Purkinje cell (primary cell): Measurements from ENCODE around the gene KRTAP19-5. TPM values are rescaled to one million over a fixed set of nuclear protein-coding genes. Genes with fewer than 3 reads are reported as not detected.

Experiments
- polyA plus RNA-seq: library from polyadenylated mRNA; unstranded; fragments of >200 nt; fragmentation: Nextera tagmentation; gene quantifications from 2 replicates; pipeline ENCODE4 v1.2.1, GENCODE V29; 2014

KRTAP19-5 gene
- polyA plus RNA-seq = not detected in 2 replicates

GRCh38 chr21:30502041-30502440, at the start of gene KRTAP19-5:
KRTAP19-5 (minus strand) TSS chr21:30502141; CDS start chr21:30502090, 51 bp downstream.

GRCh38 chr21:30541764-30542163, 39.8 kb upstream of the KRTAP19-5 start, which contains the start of gene KRTAP19-6:
KRTAP19-6 (minus strand) TSS chr21:30541864; CDS start chr21:30541833, 31 bp downstream.

GRCh38 chr21:30497065-30497464, 4.9 kb downstream of the KRTAP19-5 start, which contains the start of gene KRTAP19-4:
KRTAP19-4 (minus strand) TSS chr21:30497165; CDS start chr21:30497110, 55 bp downstream.

GRCh38 chr21:30491963-30492428, 9.9 kb downstream of the KRTAP19-5 start, which contains the start of gene KRTAP19-3:
KRTAP19-3 (minus strand) TSS chr21:30492013; CDS start chr21:30491957, 56 bp downstream.

GRCh38 chr21:30487336-30487735, 14.6 kb downstream of the KRTAP19-5 start, which contains the start of gene KRTAP19-2:
KRTAP19-2 (minus strand) TSS chr21:30487436; CDS start chr21:30487348, 88 bp downstream.

GRCh38 chr21:30480145-30480544, 21.8 kb downstream of the KRTAP19-5 start, which contains the start of gene KRTAP19-1:
KRTAP19-1 (minus strand) TSS chr21:30480367; CDS start chr21:30480317, 50 bp downstream.

Other genes starting within 250 kb of the KRTAP19-5 start
- not detected in 2 replicates for gene KRTAP24-1, start 219.2 kb downstream of the KRTAP19-5 start, polyA plus RNA-seq
- gene KRTAP25-1, start 212.6 kb downstream of the KRTAP19-5 start, polyA plus RNA-seq = not detected in 2 replicates
- not detected in 2 replicates for gene KRTAP26-1, start 181.8 kb downstream of the KRTAP19-5 start, polyA plus RNA-seq
- gene KRTAP27-1, start 164.4 kb downstream of the KRTAP19-5 start, polyA plus RNA-seq = not detected in 2 replicates
- gene KRTAP23-1, start 153.5 kb downstream of the KRTAP19-5 start, polyA plus RNA-seq = not detected in 2 replicates
- not detected in 2 replicates for gene KRTAP13-2, start 129.9 kb downstream of the KRTAP19-5 start, polyA plus RNA-seq
- gene KRTAP13-1, start 106.1 kb downstream of the KRTAP19-5 start, polyA plus RNA-seq = not detected in 2 replicates
- gene KRTAP13-3, start 76.2 kb downstream of the KRTAP19-5 start, polyA plus RNA-seq = not detected in 2 replicates
- not detected in 2 replicates for gene KRTAP13-4, start 71.9 kb downstream of the KRTAP19-5 start, polyA plus RNA-seq
- gene KRTAP15-1, start 61.9 kb downstream of the KRTAP19-5 start, polyA plus RNA-seq = not detected in 2 replicates
- gene KRTAP19-1, start 21.8 kb downstream of the KRTAP19-5 start, polyA plus RNA-seq = not detected in 2 replicates
- not detected in 2 replicates for gene KRTAP19-2, start 14.7 kb downstream of the KRTAP19-5 start, polyA plus RNA-seq
- not detected in 2 replicates for gene KRTAP19-3, start 10.1 kb downstream of the KRTAP19-5 start, polyA plus RNA-seq
- not detected in 2 replicates for gene KRTAP19-4, start 5.0 kb downstream of the KRTAP19-5 start, polyA plus RNA-seq
- gene KRTAP19-6, start 39.7 kb upstream of the KRTAP19-5 start, polyA plus RNA-seq = not detected in 2 replicates
- not detected in 2 replicates for gene KRTAP19-7, start 59.2 kb upstream of the KRTAP19-5 start, polyA plus RNA-seq
- gene KRTAP22-2, start 88.3 kb upstream of the KRTAP19-5 start, polyA plus RNA-seq = not detected in 2 replicates
- gene KRTAP6-3, start 90.3 kb upstream of the KRTAP19-5 start, polyA plus RNA-seq = not detected in 2 replicates
- gene KRTAP6-2, start 96.8 kb upstream of the KRTAP19-5 start, polyA plus RNA-seq = not detected in 2 replicates
- gene KRTAP22-1, start 98.9 kb upstream of the KRTAP19-5 start, polyA plus RNA-seq = not detected in 2 replicates
- gene KRTAP6-1, start 111.8 kb upstream of the KRTAP19-5 start, polyA plus RNA-seq = not detected in 2 replicates
- not detected in 2 replicates for gene KRTAP20-1, start 114.3 kb upstream of the KRTAP19-5 start, polyA plus RNA-seq
- gene KRTAP20-4, start 118.5 kb upstream of the KRTAP19-5 start, polyA plus RNA-seq = not detected in 2 replicates
- gene KRTAP20-2, start 133.1 kb upstream of the KRTAP19-5 start, polyA plus RNA-seq = not detected in 2 replicates
- not detected in 2 replicates for gene KRTAP20-3, start 140.7 kb upstream of the KRTAP19-5 start, polyA plus RNA-seq
- gene KRTAP21-3, start 216.6 kb upstream of the KRTAP19-5 start, polyA plus RNA-seq = not detected in 2 replicates
- not detected in 2 replicates for gene KRTAP21-2, start 245.1 kb upstream of the KRTAP19-5 start, polyA plus RNA-seq